ENCODE data around the gene SLIT3. TPM values are rescaled to one million over a fixed set of nuclear protein-coding genes. Genes with fewer than 3 reads are reported as not detected.

The SLIT3 gene
- polyA plus RNA-seq, 1 of the 3 experiments (the other 2 are of a cell fraction): 119 TPM

GRCh38 chr5:168971100-168971499 is 329.8 kb downstream of the SLIT3 start (continued):
- TF ChIP-seq JUND (IDR thresholded peaks at IDR 0.05) (no peak), ZBTB33 (IDR thresholded peaks at IDR 0.05; ENCODE audit: borderline replicate concordance, low read depth) (no peak), POLR2AphosphoS5 (IDR thresholded peaks at IDR 0.05; ENCODE audit: low read depth, low read length) (no peak), EZH2phosphoT487 (IDR thresholded peaks at IDR 0.05; ENCODE audit: borderline replicate concordance, low read depth) (no peak)

- Histone ChIP-seq H3K79me2 (ENCODE audit: insufficient read depth) (no peaks in the 10 kb centered on the region), H3K4me1 (ENCODE audit: control insufficient read depth in 1 of 2, insufficient read depth in 2 of 2, low read depth in 1 of 2, low read length in 1 of 2) (peaks cover 0 to 9% of the 10 kb centered on the region in 2 experiments; a peak in 2 of 4 replicates), H3K36me3 (replicated peaks in 1 of 2; ENCODE audit: control insufficient read depth in 1 of 2, insufficient read depth in 2 of 2, low read length in 1 of 2) (peaks cover 0 to 2% of the 10 kb centered on the region in 2 experiments), H3K9me3 (no peaks in the 10 kb centered on the region), H3K9me2 (no peaks in the 10 kb centered on the region), H3K9ac (no peak overlapping the region), H3K4me2 (no peak overlapping the region), H3K4me3 (ENCODE audit: low read depth in 2 of 2, low read length in 1 of 2) (no peak overlapping the region), H4K20me1 (ENCODE audit: insufficient read depth) (no peaks in the 10 kb centered on the region), H2AFZ (ENCODE audit: low read depth) (no peak overlapping the region), H3F3A (replicated peaks; ENCODE audit: insufficient read depth) (no peaks in the 10 kb centered on the region), H3K27me3 (ENCODE audit: insufficient read depth) (no peaks in the 10 kb centered on the region), H3K27ac (ENCODE audit: low read depth in 2 of 2, low read length in 1 of 2) (no peak overlapping the region)
- TF ChIP-seq POLR2AphosphoS5 (IDR thresholded peaks at IDR 0.05; ENCODE audit: low read depth, low read length): no peak
- TF ChIP-seq FOXJ3 (CRISPR knock-in tag; IDR thresholded peaks at IDR 0.05): no peak
- TF ChIP-seq JUND (IDR thresholded peaks at IDR 0.05): no peak
- no peak for TF ChIP-seq IRF3 (IDR thresholded peaks at IDR 0.05; ENCODE audit: low read depth, low read length)
- WGBS (ENCODE audit: low lambda C conversion rate): 92% methylated on average over 8 of the region's 8 CpGs
- no peak for DNase-seq
- CTCF ChIA-PET: interaction anchor here (0.9 to 2.2 kb wide), 3 partner anchors 18 to 23 kb away, joined by 3 to 12 read pairs (median 6); no protein-coding TSS in a partner anchor
- POLR2A ChIA-PET: no interaction called here
Measured at GRCh38 chr5:168969326-168969886, 331.5 kb downstream of the SLIT3 start.

GRCh38 chr5:168967882-168968620 is 332.9 kb downstream of the SLIT3 start:
- Histone ChIP-seq H3K36me3 (replicated peaks in 1 of 2; ENCODE audit: control insufficient read depth in 1 of 2, insufficient read depth in 2 of 2, low read length in 1 of 2) (peaks cover 0 to 2% of the 10 kb centered on the region in 2 experiments), H3K9ac (no peak overlapping the region), H3K4me3 (ENCODE audit: low read depth in 2 of 2, low read length in 1 of 2) (no peak overlapping the region), H4K20me1 (ENCODE audit: insufficient read depth) (no peaks in the 10 kb centered on the region), H3K27ac (ENCODE audit: low read depth in 2 of 2, low read length in 1 of 2) (no peak overlapping the region), H3F3A (replicated peaks; ENCODE audit: insufficient read depth) (no peaks in the 10 kb centered on the region), H3K9me2 (no peaks in the 10 kb centered on the region), H3K4me2 (no peak overlapping the region), H2AFZ (ENCODE audit: low read depth) (no peak overlapping the region), H3K4me1 (ENCODE audit: control insufficient read depth in 1 of 2, insufficient read depth in 2 of 2, low read depth in 1 of 2, low read length in 1 of 2) (peaks cover 0 to 9% of the 10 kb centered on the region in 2 experiments; a peak in 2 of 4 replicates), H3K27me3 (ENCODE audit: insufficient read depth) (no peaks in the 10 kb centered on the region), H3K79me2 (ENCODE audit: insufficient read depth) (no peaks in the 10 kb centered on the region), H3K9me3 (no peaks in the 10 kb centered on the region)
- ChIA-PET CTCF (interaction anchor here (0.7 to 2.2 kb wide), 4 partner anchors 13 to 181 kb away, joined by 3 to 12 read pairs (median 3); no protein-coding TSS in a partner anchor), POLR2A (no interaction called here)
- DNase-seq: no peak
- 87% methylated on average over 7 of the region's 7 CpGs for WGBS (ENCODE audit: low lambda C conversion rate)
- TF ChIP-seq MXI1 (IDR thresholded peaks at IDR 0.05; ENCODE audit: low read depth, low read length) (no peak), TCF12 (IDR thresholded peaks at IDR 0.05) (no peak), POLR2AphosphoS5 (IDR thresholded peaks at IDR 0.05; ENCODE audit: low read depth, low read length) (no peak), TAF1 (IDR thresholded peaks at IDR 0.05; ENCODE audit: borderline replicate concordance, low read depth, low read length) (no peak), MEF2A (IDR thresholded peaks at IDR 0.05; ENCODE audit: borderline replicate concordance, low read depth) (no peak), FOXJ3 (CRISPR knock-in tag; IDR thresholded peaks at IDR 0.05) (no peak), USF2 (IDR thresholded peaks at IDR 0.05; ENCODE audit: borderline replicate concordance, low read depth, low read length) (no peak), RXRA (IDR thresholded peaks at IDR 0.05; ENCODE audit: borderline replicate concordance, low read depth) (no peak), NFIC (IDR thresholded peaks at IDR 0.05; ENCODE audit: borderline replicate concordance) (no peak), SMC3 (IDR thresholded peaks at IDR 0.05; ENCODE audit: low read depth, low read length) (no peak), JUND (IDR thresholded peaks at IDR 0.05) (no peak), NRF1 (IDR thresholded peaks at IDR 0.05; ENCODE audit: low read depth, low read length) (no peak), MAX (IDR thresholded peaks at IDR 0.05; ENCODE audit: low read depth) (no peak), GATA2 (CRISPR knock-in tag; IDR thresholded peaks at IDR 0.05) (no peak), SIN3A (IDR thresholded peaks at IDR 0.05; ENCODE audit: borderline replicate concordance, low read depth, low read length) (no peak)

All from SK-N-SH (cell line).